ENCODE data around the gene ZNF438.

Gene ZNF438

DNA sequence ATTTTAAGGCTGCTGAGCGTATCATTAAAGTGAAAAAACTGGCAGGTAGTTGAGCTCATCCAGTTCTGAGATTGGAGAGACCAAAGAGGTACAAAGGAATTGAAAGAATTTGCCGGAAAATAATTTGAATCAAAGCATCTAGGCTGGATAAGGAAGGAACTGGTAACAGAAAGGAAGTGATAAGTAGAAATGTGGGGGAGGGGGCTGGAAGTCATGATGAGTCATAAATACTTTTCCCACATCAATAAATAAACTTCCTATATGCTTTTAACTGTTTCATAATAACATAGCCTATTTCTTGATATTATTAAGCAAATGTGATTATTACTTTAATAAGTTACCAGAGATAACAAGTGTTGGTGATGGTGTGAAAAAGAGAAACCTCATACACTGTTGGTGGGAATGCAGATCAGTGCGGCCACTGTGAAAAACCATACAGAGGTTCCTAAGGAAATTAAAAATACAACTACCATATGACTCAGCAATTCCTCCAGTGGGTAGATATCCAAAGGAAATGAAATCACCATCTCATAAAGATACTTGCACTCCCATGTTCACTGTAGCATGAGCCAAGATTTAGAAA, 27.0 kb downstream of the ZNF438 start:
- H3K4me3 ChIP-seq (ENCODE audit: low read depth, low read length) = no peak overlapping the region
- peak; percentile 82 for DNase-seq (ENCODE audit: low read depth)

GRCh38 chr10:31001740-31002139, 29.9 kb downstream of the ZNF438 start:
- TF ChIP-seq, protein P1, sequence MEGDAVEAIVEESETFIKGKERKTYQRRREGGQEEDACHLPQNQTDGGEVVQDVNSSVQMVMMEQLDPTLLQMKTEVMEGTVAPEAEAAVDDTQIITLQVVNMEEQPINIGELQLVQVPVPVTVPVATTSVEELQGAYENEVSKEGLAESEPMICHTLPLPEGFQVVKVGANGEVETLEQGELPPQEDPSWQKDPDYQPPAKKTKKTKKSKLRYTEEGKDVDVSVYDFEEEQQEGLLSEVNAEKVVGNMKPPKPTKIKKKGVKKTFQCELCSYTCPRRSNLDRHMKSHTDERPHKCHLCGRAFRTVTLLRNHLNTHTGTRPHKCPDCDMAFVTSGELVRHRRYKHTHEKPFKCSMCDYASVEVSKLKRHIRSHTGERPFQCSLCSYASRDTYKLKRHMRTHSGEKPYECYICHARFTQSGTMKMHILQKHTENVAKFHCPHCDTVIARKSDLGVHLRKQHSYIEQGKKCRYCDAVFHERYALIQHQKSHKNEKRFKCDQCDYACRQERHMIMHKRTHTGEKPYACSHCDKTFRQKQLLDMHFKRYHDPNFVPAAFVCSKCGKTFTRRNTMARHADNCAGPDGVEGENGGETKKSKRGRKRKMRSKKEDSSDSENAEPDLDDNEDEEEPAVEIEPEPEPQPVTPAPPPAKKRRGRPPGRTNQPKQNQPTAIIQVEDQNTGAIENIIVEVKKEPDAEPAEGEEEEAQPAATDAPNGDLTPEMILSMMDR (conservative IDR thresholded peaks at IDR 0.05; ENCODE audit: low read depth, low read length) = no peak
- no peak for DNase-seq (ENCODE audit: low read depth)
- H3K4me3 ChIP-seq (ENCODE audit: low read depth, low read length) = no peak overlapping the region

More for the DNA sequence above, 27.0 kb downstream of the ZNF438 start:
- TF ChIP-seq, protein P1 (conservative IDR thresholded peaks at IDR 0.05; ENCODE audit: low read depth, low read length) = no peak

DNA sequence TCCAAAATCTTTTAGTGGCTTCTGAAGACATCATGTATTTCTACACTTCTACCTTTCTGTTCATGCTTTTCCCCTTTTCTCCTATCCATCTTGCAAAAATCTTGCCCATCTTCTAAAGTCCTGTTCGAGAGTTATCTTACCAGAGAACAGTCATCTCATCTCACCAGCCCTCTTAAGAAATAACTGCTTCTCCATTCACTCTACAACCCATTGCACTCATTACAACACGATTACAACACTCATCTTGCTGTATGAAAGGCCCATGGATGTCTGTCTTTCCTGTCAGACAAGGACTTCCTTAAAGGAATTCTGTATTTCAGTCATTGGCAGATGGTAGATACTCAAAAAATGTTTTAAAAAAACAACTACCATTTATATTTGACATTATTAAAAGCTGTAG, 30.8 kb downstream of the ZNF438 start:
- TF ChIP-seq, protein P1 (conservative IDR thresholded peaks at IDR 0.05; ENCODE audit: low read depth, low read length) = no peak
- H3K4me3 ChIP-seq (ENCODE audit: low read depth, low read length) = no peak overlapping the region
- DNase-seq (ENCODE audit: low read depth) = peak; percentile 35

DNA sequence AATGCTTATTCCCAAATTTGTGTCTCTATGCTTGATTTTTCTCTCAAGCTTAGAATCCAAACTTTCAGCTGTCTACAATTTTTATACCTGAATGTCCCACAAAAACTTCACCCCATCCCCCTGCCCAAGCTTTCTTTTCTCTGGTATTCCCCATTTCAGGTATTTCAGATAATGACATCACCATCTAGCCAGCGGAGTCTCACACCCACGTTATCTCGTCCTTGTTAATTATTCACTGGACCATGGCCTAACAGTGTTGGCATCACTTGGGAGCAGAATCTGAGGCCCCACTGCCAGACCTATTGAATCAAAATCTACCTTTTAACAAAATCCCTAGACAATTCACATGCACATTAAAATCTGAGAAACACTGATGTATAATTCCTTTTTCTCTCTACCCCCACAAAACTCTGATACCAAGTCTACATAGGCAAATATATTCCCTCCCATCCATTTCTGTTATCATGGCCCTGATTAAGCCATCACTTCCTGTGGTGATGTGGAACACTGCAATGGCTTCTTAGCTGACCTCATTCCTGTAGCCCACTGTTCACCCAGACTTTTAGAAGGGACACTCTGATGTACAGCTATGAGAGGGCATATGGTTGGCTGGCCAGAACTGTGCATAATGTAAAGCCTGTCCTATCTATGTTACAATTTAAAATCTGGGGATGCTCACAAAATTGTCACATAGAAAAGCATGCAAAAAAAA, 31.4 kb downstream of the ZNF438 start:
- TF ChIP-seq, protein P1 (conservative IDR thresholded peaks at IDR 0.05; ENCODE audit: low read depth, low read length) = no peak
- DNase-seq (ENCODE audit: low read depth) = no peak
- H3K4me3 ChIP-seq (ENCODE audit: low read depth, low read length) = no peak overlapping the region

- DNase-seq (ENCODE audit: low read depth) = peak; percentile 56
- H3K4me3 ChIP-seq (ENCODE audit: low read depth, low read length) = no peak overlapping the region
- TF ChIP-seq, protein P1 (conservative IDR thresholded peaks at IDR 0.05; ENCODE audit: low read depth, low read length) = no peak
Observed at GRCh38 chr10:30999070-30999712, 32.5 kb downstream of the ZNF438 start.

- H3K4me3 ChIP-seq (ENCODE audit: low read depth, low read length) = no peak overlapping the region
- DNase-seq (ENCODE audit: low read depth) = no peak
- TF ChIP-seq, protein P1 (conservative IDR thresholded peaks at IDR 0.05; ENCODE audit: low read depth, low read length) = no peak
Observed at GRCh38 chr10:30997536-30998235, 34.0 kb downstream of the ZNF438 start.
